HEK293T (cell line): ENCODE results near the gene EHHADH.

ENCODE experiments used
- ARNT ChIP-seq: fragments of 450-650 bp; IDR thresholded peaks from 2 replicates; pipeline ENCODE4 v1.6.1; 2017; ENCODE audit warnings: mild to moderate bottlenecking
- BHLHE40 ChIP-seq: fragments of 450-650 bp; IDR thresholded peaks from 2 replicates; pipeline ENCODE4 v1.6.1; 2016; ENCODE audit warnings: mild to moderate bottlenecking, moderate library complexity, borderline replicate concordance
- ELF4 ChIP-seq: fragments of 450-650 bp; IDR thresholded peaks from 2 replicates; pipeline ENCODE4 v1.6.1; 2017; ENCODE audit warnings: antibody characterized with exemption
- FOXA1 ChIP-seq: fragments of 450-650 bp; IDR thresholded peaks from 2 replicates; pipeline ENCODE4 v1.6.1; 2016; ENCODE audit warnings: mild to moderate bottlenecking
- FOXK2 ChIP-seq: fragments of 450-650 bp; IDR thresholded peaks from 2 replicates; pipeline ENCODE4 v1.6.1; 2016; ENCODE audit warnings: mild to moderate bottlenecking
- FOXM1 ChIP-seq: fragments of 450-650 bp; IDR thresholded peaks from 2 replicates; pipeline ENCODE4 v1.6.1; 2017; ENCODE audit warnings: mild to moderate bottlenecking, borderline replicate concordance
- HDGF ChIP-seq: fragments of 450-650 bp; IDR thresholded peaks from 2 replicates; pipeline ENCODE4 v1.6.1; 2017; ENCODE audit warnings: antibody characterized with exemption, borderline replicate concordance
- LEF1 ChIP-seq: fragments of 450-650 bp; IDR thresholded peaks from 2 replicates; pipeline ENCODE4 v1.6.1; 2017; ENCODE audit warnings: mild to moderate bottlenecking, borderline replicate concordance
- NFRKB ChIP-seq: fragments of 450-650 bp; IDR thresholded peaks from 2 replicates; pipeline ENCODE4 v1.6.1; 2016; ENCODE audit warnings: mild to moderate bottlenecking, moderate library complexity
- SP1 ChIP-seq: fragments of 450-650 bp; IDR thresholded peaks from 2 replicates; pipeline ENCODE4 v1.6.1; 2017
- SUZ12 ChIP-seq: fragments of 450-650 bp; IDR thresholded peaks from 2 replicates; pipeline ENCODE4 v1.6.1; 2016; ENCODE audit warnings: mild to moderate bottlenecking
- TARDBP ChIP-seq: fragments of 450-650 bp; IDR thresholded peaks from 2 replicates; pipeline ENCODE4 v1.6.1; 2016
- ZNF384 ChIP-seq: fragments of 450-650 bp; IDR thresholded peaks from 2 replicates; pipeline ENCODE4 v1.6.1; 2016
- TF ChIP-seq, protein P1 (sequence below): fragments of 450-650 bp; IDR thresholded peaks from 2 replicates; pipeline ENCODE4 v1.6.1; 2016

DNA sequence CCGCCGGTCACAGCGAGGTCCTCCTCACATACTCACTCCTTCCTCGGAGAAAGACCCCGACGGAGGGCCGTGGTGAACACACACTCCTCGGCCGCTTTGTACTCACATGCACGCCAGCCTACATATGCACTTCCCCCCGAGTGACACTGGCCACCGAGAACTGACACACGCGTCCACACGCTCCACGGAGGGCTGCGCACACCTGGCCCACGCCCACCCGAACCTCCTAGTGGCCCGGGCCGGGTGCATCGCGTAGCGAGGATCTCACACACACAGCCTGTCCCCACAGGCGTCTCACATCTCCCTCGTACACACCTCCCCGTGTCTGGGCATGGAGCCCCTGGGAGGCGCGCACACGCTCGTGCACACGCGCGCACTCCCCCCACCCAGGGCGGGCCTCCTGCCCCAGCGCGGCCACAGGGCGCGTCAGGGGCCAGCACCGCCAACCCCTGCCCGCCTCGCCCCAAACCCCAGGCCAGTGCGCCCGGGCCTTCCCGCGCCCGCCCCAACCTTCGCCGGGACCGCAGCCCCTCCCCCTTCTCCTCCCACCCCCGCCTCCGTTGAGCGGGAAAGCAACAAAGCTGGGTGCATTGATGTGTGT lies 100.6 kb downstream of the EHHADH start:
- TF ChIP-seq SUZ12 (no peak), BHLHE40 (no peak), SP1 (no peak), ZNF384 (no peak), NFRKB (no peak), FOXK2 (no peak), TARDBP (no peak), LEF1 (no peak), ELF4 (no peak), ARNT (no peak), FOXA1 (no peak), HDGF (no peak), FOXM1 (no peak)
- TF ChIP-seq, protein P1, sequence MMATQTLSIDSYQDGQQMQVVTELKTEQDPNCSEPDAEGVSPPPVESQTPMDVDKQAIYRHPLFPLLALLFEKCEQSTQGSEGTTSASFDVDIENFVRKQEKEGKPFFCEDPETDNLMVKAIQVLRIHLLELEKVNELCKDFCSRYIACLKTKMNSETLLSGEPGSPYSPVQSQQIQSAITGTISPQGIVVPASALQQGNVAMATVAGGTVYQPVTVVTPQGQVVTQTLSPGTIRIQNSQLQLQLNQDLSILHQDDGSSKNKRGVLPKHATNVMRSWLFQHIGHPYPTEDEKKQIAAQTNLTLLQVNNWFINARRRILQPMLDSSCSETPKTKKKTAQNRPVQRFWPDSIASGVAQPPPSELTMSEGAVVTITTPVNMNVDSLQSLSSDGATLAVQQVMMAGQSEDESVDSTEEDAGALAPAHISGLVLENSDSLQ, result no peak
